Vagina (tissue), 2 donors: ENCODE data around the gene CDCA7L.

Experiments used
- POLR2A ChIP-seq, 2 donors: fragments of 450-650 bp; IDR thresholded peaks; one replicate each; pipeline ENCODE4 v1.6.1; 2017; ENCODE audit warnings: antibody characterized with exemption in 2 of 2, mild to moderate bottlenecking in 2 of 2, moderate library complexity in 2 of 2
- POLR2AphosphoS5 ChIP-seq, 2 donors: sonication (generic); formaldehyde crosslinking; IDR thresholded peaks; one replicate each; pipeline ENCODE4 v1.9.0; 2017; ENCODE audit warnings: antibody characterized with exemption in 2 of 2, mild to moderate bottlenecking in 2 of 2, low read depth in 1 of 2; ENCODE audit not compliant: insufficient read depth in 1 of 2

GRCh38 chr7:21939858-21940372, 5.8 kb downstream of the CDCA7L start:
- TF ChIP-seq POLR2A (IDR thresholded peaks at IDR 0.05) (no peak), POLR2AphosphoS5 (IDR thresholded peaks at IDR 0.05; ENCODE audit: insufficient read depth in 1 of 2, low read depth in 1 of 2) (no peak)
